ENCODE data around the gene ZNRF3. TPM values are rescaled to one million over a fixed set of nuclear protein-coding genes. Genes with fewer than 3 reads are reported as not detected.

Gene ZNRF3
- total RNA-seq, 8 experiments from 2014 or later: 3.0 to 11.3 (median 5.2) TPM

- in situ Hi-C loops (cut with MboI; ENCODE audit: low pct_unique_long_range_greater_than_20kb in 2 of 9, low sequenced_read_pairs in 9 of 9, unreplicated experiment in 9 of 9): no loop called here
- peak in 3 of 8 experiments; percentile 55 to 75 (median 74) for ATAC-seq (replicated peaks in 6 of 8)
- H3K27ac ChIP-seq: no peak overlapping the region
- WGBS, 10 experiments: 60 to 100% (median 80%) methylated on average over 1 to 6 of the region's 8 CpGs; no CpG with 5 or more reads in 2 of the 10 experiments
- no peak overlapping the region for H3K4me3 ChIP-seq
- peaks cover 3 to 11% of the 10 kb centered on the region in 2 donors for H3K4me1 ChIP-seq (replicated peaks in 1 of 2)
Observed at GRCh38 chr22:28951969-28952521, 68.7 kb downstream of the ZNRF3 start.

- 67 to 100% (median 76%) methylated on average over 1 to 2 of the region's 2 CpGs; no CpG with 5 or more reads in 6 of the 10 experiments for WGBS, 10 experiments
- ATAC-seq (replicated peaks in 6 of 8): peak in 2 of 8 experiments; percentile 23 to 33
- in situ Hi-C loops (cut with MboI; ENCODE audit: low pct_unique_long_range_greater_than_20kb in 2 of 9, low sequenced_read_pairs in 9 of 9, unreplicated experiment in 9 of 9): no loop called here
- no peak overlapping the region for H3K27ac ChIP-seq
- H3K4me1 ChIP-seq (replicated peaks in 1 of 2): peaks cover 3 to 11% of the 10 kb centered on the region in 2 donors
- H3K4me3 ChIP-seq: no peak overlapping the region
Observed at GRCh38 chr22:28952857-28953256, 69.5 kb downstream of the ZNRF3 start.

GRCh38 chr22:28953403-28953802, 70.0 kb downstream of the ZNRF3 start:
- WGBS, 10 experiments: 57 to 100% (median 72%) methylated on average over 1 to 2 of the region's 2 CpGs; no CpG with 5 or more reads in 3 of the 10 experiments
- Histone ChIP-seq H3K4me1 (replicated peaks in 1 of 2) (peaks cover 3 to 11% of the 10 kb centered on the region in 2 donors), H3K27ac (no peak overlapping the region), H3K4me3 (no peak overlapping the region)
- in situ Hi-C loops (cut with MboI; ENCODE audit: low pct_unique_long_range_greater_than_20kb in 2 of 9, low sequenced_read_pairs in 9 of 9, unreplicated experiment in 9 of 9): no loop called here
- ATAC-seq (replicated peaks in 6 of 8): no peak

- 73 to 100% (median 93%) methylated on average over 1 to 5 of the region's 6 CpGs; no CpG with 5 or more reads in 2 of the 10 experiments for WGBS, 10 experiments
- Histone ChIP-seq H3K4me1 (replicated peaks in 1 of 2) (peaks cover 3 to 11% of the 10 kb centered on the region in 2 donors), H3K27ac (no peak overlapping the region), H3K4me3 (no peak overlapping the region)
- in situ Hi-C loops (cut with MboI; ENCODE audit: low pct_unique_long_range_greater_than_20kb in 2 of 9, low sequenced_read_pairs in 9 of 9, unreplicated experiment in 9 of 9): no loop called here
- no peak for ATAC-seq (replicated peaks in 6 of 8)
Observed at GRCh38 chr22:28953976-28954880, 70.9 kb downstream of the ZNRF3 start.

- 56 to 100% (median 90%) methylated on average over 2 to 5 of the region's 5 CpGs; no CpG with 5 or more reads in 5 of the 10 experiments for WGBS, 10 experiments
- no peak for ATAC-seq (replicated peaks in 6 of 8)
- in situ Hi-C loops (cut with MboI; ENCODE audit: low pct_unique_long_range_greater_than_20kb in 2 of 9, low sequenced_read_pairs in 9 of 9, unreplicated experiment in 9 of 9): no loop called here
- Histone ChIP-seq H3K27ac (no peak overlapping the region), H3K4me3 (no peak overlapping the region), H3K4me1 (replicated peaks in 1 of 2) (peaks cover 3 to 7% of the 10 kb centered on the region in 2 donors)
Observed at GRCh38 chr22:28955817-28956216, 72.4 kb downstream of the ZNRF3 start.

- ATAC-seq (replicated peaks in 6 of 8): no peak
- Histone ChIP-seq H3K4me1 (replicated peaks in 1 of 2) (peaks cover 3 to 7% of the 10 kb centered on the region in 2 donors), H3K27ac (no peak overlapping the region), H3K4me3 (no peak overlapping the region)
- in situ Hi-C loops (cut with MboI; ENCODE audit: low pct_unique_long_range_greater_than_20kb in 2 of 9, low sequenced_read_pairs in 9 of 9, unreplicated experiment in 9 of 9): no loop called here
- WGBS, 10 experiments: 67 to 100% (median 100%) methylated on average over 1 of the region's 1 CpG; no CpG with 5 or more reads in 5 of the 10 experiments
Observed at GRCh38 chr22:28956506-28956905, 73.1 kb downstream of the ZNRF3 start.

- Histone ChIP-seq H3K4me3 (no peak overlapping the region), H3K4me1 (replicated peaks in 1 of 2) (peaks cover 3% of the 10 kb centered on the region in 2 donors), H3K27ac (no peak overlapping the region)
- in situ Hi-C loops (cut with MboI; ENCODE audit: low pct_unique_long_range_greater_than_20kb in 2 of 9, low sequenced_read_pairs in 9 of 9, unreplicated experiment in 9 of 9): no loop called here
- ATAC-seq (replicated peaks in 6 of 8): no peak
- WGBS, 10 experiments: 70 to 100% (median 88%) methylated on average over 1 to 5 of the region's 5 CpGs; no CpG with 5 or more reads in 2 of the 10 experiments
Observed at GRCh38 chr22:28958611-28959010, 75.2 kb downstream of the ZNRF3 start.

- no peak for ATAC-seq (replicated peaks in 6 of 8)
- no peak overlapping the region for H3K27ac ChIP-seq
- in situ Hi-C loops (cut with MboI; ENCODE audit: low pct_unique_long_range_greater_than_20kb in 2 of 9, low sequenced_read_pairs in 9 of 9, unreplicated experiment in 9 of 9): no loop called here
Observed at GRCh38 chr22:28962042-28962554, 78.7 kb downstream of the ZNRF3 start.

GRCh38 chr22:28963362-28963761, 80.0 kb downstream of the ZNRF3 start:
- peak in 1 of 8 experiments; percentile 22 for ATAC-seq (replicated peaks in 6 of 8)
- in situ Hi-C loops (cut with MboI; ENCODE audit: low pct_unique_long_range_greater_than_20kb in 2 of 9, low sequenced_read_pairs in 9 of 9, unreplicated experiment in 9 of 9): no loop called here
- Histone ChIP-seq H3K27ac (no peak overlapping the region), H3K4me3 (no peak overlapping the region), H3K4me1 (replicated peaks in 1 of 2) (no peaks in the 10 kb centered on the region)
- 69 to 100% (median 80%) methylated on average over 1 to 2 of the region's 2 CpGs; no CpG with 5 or more reads in 5 of the 10 experiments for WGBS, 10 experiments

More at GRCh38 chr22:28962042-28962554, 78.7 kb downstream of the ZNRF3 start:
- WGBS, 10 experiments: 75 to 100% (median 95%) methylated on average over 1 to 3 of the region's 3 CpGs; no CpG with 5 or more reads in 1 of the 10 experiments
- Histone ChIP-seq H3K4me3 (no peak overlapping the region), H3K4me1 (replicated peaks in 1 of 2) (no peaks in the 10 kb centered on the region)

- no peaks in the 10 kb centered on the region for H3K4me1 ChIP-seq (replicated peaks in 1 of 2)
- in situ Hi-C loops (cut with MboI; ENCODE audit: low pct_unique_long_range_greater_than_20kb in 2 of 9, low sequenced_read_pairs in 9 of 9, unreplicated experiment in 9 of 9): no loop called here
- no peak for ATAC-seq (replicated peaks in 6 of 8)
- H3K27ac ChIP-seq: no peak overlapping the region
- no peak overlapping the region for H3K4me3 ChIP-seq
- WGBS, 10 experiments: 85 to 100% (median 97%) methylated on average over 1 to 6 of the region's 6 CpGs; no CpG with 5 or more reads in 1 of the 10 experiments
Observed at GRCh38 chr22:28967163-28967665, 83.8 kb downstream of the ZNRF3 start.

- no peak for ATAC-seq (replicated peaks in 6 of 8)
- in situ Hi-C loops (cut with MboI; ENCODE audit: low pct_unique_long_range_greater_than_20kb in 2 of 9, low sequenced_read_pairs in 9 of 9, unreplicated experiment in 9 of 9): no loop called here
- no peaks in the 10 kb centered on the region for H3K4me1 ChIP-seq (replicated peaks in 1 of 2)
- no peak overlapping the region for H3K4me3 ChIP-seq
- H3K27ac ChIP-seq: no peak overlapping the region
Observed at GRCh38 chr22:28967969-28968368, 84.6 kb downstream of the ZNRF3 start.

- ATAC-seq (replicated peaks in 6 of 8): no peak
- WGBS, 10 experiments: 69 to 100% (median 93%) methylated on average over 1 to 2 of the region's 2 CpGs; no CpG with 5 or more reads in 1 of the 10 experiments
- Histone ChIP-seq H3K4me3 (no peak overlapping the region), H3K4me1 (replicated peaks in 1 of 2) (no peaks in the 10 kb centered on the region), H3K27ac (no peak overlapping the region)
- in situ Hi-C loops (cut with MboI; ENCODE audit: low pct_unique_long_range_greater_than_20kb in 2 of 9, low sequenced_read_pairs in 9 of 9, unreplicated experiment in 9 of 9): no loop called here
Observed at GRCh38 chr22:28969401-28970168, 86.2 kb downstream of the ZNRF3 start.
